H9 (cell line): ENCODE data around the gene GAS6. TPM values are rescaled to one million over a fixed set of nuclear protein-coding genes. Genes with fewer than 3 reads are reported as not detected.

Source experiments
- DNase-seq: peaks from one replicate; pipeline ENCODE4 v3.0.0-alpha.2; 2017
- H2AFZ ChIP-seq: one replicate; pipeline ENCODE4 v1.6.1; 2013; ENCODE audit warnings: mild to moderate bottlenecking, low read length, control low read depth, moderate library complexity
- H2AK5ac ChIP-seq: 2 replicates; pipeline ENCODE4 v1.6.1; 2013; ENCODE audit warnings: low read length, control low read depth, mixed read lengths; ENCODE audit not compliant: insufficient read length
- H2BK120ac ChIP-seq: one replicate; pipeline ENCODE4 v1.6.1; 2013; ENCODE audit warnings: low read depth, mild to moderate bottlenecking, low read length, control low read depth, inconsistent platforms; ENCODE audit not compliant: poor library complexity, severe bottlenecking
- H2BK12ac ChIP-seq: 2 replicates; pipeline ENCODE4 v1.6.1; 2013; ENCODE audit warnings: low read length, control low read depth, mixed read lengths, low read depth; ENCODE audit not compliant: insufficient read length
- H2BK15ac ChIP-seq: 2 replicates; pipeline ENCODE4 v1.6.1; 2013; ENCODE audit warnings: low read depth, low read length, control low read depth
- H2BK20ac ChIP-seq: one replicate; pipeline ENCODE4 v1.6.1; 2013; ENCODE audit warnings: low read depth, mild to moderate bottlenecking, low read length, control low read depth, inconsistent platforms; ENCODE audit not compliant: poor library complexity, severe bottlenecking
- H2BK5ac ChIP-seq: 2 replicates; pipeline ENCODE4 v1.6.1; 2013; ENCODE audit warnings: low read length, control low read depth, mixed read lengths; ENCODE audit not compliant: insufficient read length
- H3K14ac ChIP-seq: 2 replicates; pipeline ENCODE4 v1.6.1; 2013; ENCODE audit warnings: low read length, control low read depth; ENCODE audit not compliant: insufficient read depth
- H3K18ac ChIP-seq: 2 replicates; pipeline ENCODE4 v1.6.1; 2013; ENCODE audit warnings: low read depth, mild to moderate bottlenecking, mixed read lengths, low read length, control low read depth; ENCODE audit not compliant: insufficient read length
- H3K23ac ChIP-seq: 2 replicates; pipeline ENCODE4 v1.6.1; 2013; ENCODE audit warnings: low read length, control low read depth, mixed read lengths, low read depth; ENCODE audit not compliant: insufficient read length
- H3K23me2 ChIP-seq: 2 replicates; pipeline ENCODE4 v1.6.1; 2013; ENCODE audit warnings: low read depth, mild to moderate bottlenecking, mixed read lengths, low read length, control low read depth; ENCODE audit not compliant: insufficient read length, poor library complexity, severe bottlenecking
- H3K27ac ChIP-seq: 2 replicates; pipeline ENCODE4 v1.5.1; 2013; ENCODE audit warnings: low read length, control low read depth, mixed read lengths, low read depth; ENCODE audit not compliant: insufficient read length
- H3K27me3 ChIP-seq: 2 replicates; pipeline ENCODE4 v1.6.1; 2013; ENCODE audit warnings: low read length, control low read depth, inconsistent platforms; ENCODE audit not compliant: insufficient read depth
- H3K4ac ChIP-seq: 2 replicates; pipeline ENCODE4 v1.6.1; 2013; ENCODE audit warnings: low read depth, mild to moderate bottlenecking, control low read depth, inconsistent platforms, low read length, moderate library complexity
- H3K4me1 ChIP-seq: 2 replicates; pipeline ENCODE4 v1.6.1; 2013; ENCODE audit warnings: low read length, control low read depth, inconsistent platforms; ENCODE audit not compliant: insufficient read depth
- H3K4me2 ChIP-seq: 2 replicates; pipeline ENCODE4 v1.6.1; 2013; ENCODE audit warnings: low read length, control low read depth, mixed read lengths; ENCODE audit not compliant: insufficient read length, insufficient read depth
- H3K56ac ChIP-seq: 2 replicates; pipeline ENCODE4 v1.6.1; 2013; ENCODE audit warnings: low read depth, mild to moderate bottlenecking, mixed read lengths, low read length, control low read depth; ENCODE audit not compliant: insufficient read length
- H3K79me1 ChIP-seq: 2 replicates; pipeline ENCODE4 v1.6.1; 2013; ENCODE audit warnings: low read depth, mild to moderate bottlenecking, moderate library complexity, low read length, control low read depth, inconsistent platforms; ENCODE audit not compliant: insufficient read depth, poor library complexity, severe bottlenecking
- H3K79me2 ChIP-seq: 2 replicates; pipeline ENCODE4 v1.6.1; 2013; ENCODE audit warnings: low read length, control low read depth, inconsistent platforms; ENCODE audit not compliant: insufficient read depth
- H3K9ac ChIP-seq: 2 replicates; pipeline ENCODE4 v1.6.1; 2013; ENCODE audit warnings: low read length, control low read depth, mixed read lengths; ENCODE audit not compliant: insufficient read length; ENCODE audit errors: extremely low read depth
- H3K9me3 ChIP-seq: one replicate; pipeline ENCODE4 v1.6.1; 2013; ENCODE audit warnings: low read depth, low read length, inconsistent platforms; ENCODE audit not compliant: control insufficient read depth
- H3T11ph ChIP-seq: one replicate; pipeline ENCODE4 v1.6.1; 2013; ENCODE audit warnings: mild to moderate bottlenecking, low read length, control low read depth, inconsistent platforms
- H4K20me1 ChIP-seq: one replicate; pipeline ENCODE4 v1.6.1; 2013; ENCODE audit not compliant: control insufficient read depth, insufficient read length, insufficient read depth
- H4K5ac ChIP-seq: 2 replicates; pipeline ENCODE4 v1.6.1; 2013; ENCODE audit warnings: low read depth, mild to moderate bottlenecking, mixed read lengths, low read length, control low read depth; ENCODE audit not compliant: insufficient read length
- H4K8ac ChIP-seq: replicated peaks from 2 replicates; pipeline ENCODE4 v1.6.1; 2013; ENCODE audit warnings: low read length, control low read depth, mixed read lengths, low read depth; ENCODE audit not compliant: insufficient read length
- H4K91ac ChIP-seq: 2 replicates; pipeline ENCODE4 v1.6.1; 2013; ENCODE audit warnings: low read depth, mild to moderate bottlenecking, moderate library complexity, mixed read lengths, low read length, control low read depth; ENCODE audit not compliant: insufficient read length
- H3K27ac Mint-ChIP-seq, 3 experiments: 2 replicates in 2 of 3; 3 replicates in 1 of 3; pipeline ENCODE4 v1.8.0; 2020 to 2021; ENCODE audit warnings: mixed read lengths in 3 of 3, mild to moderate bottlenecking in 1 of 3, moderate library complexity in 1 of 3
- H3K27me3 Mint-ChIP-seq: 2 replicates; pipeline ENCODE4 v1.8.0; 2021; ENCODE audit warnings: low read depth, mild to moderate bottlenecking, moderate library complexity, mixed read lengths
- H3K36me3 Mint-ChIP-seq, 3 experiments: 2 replicates in 2 of 3; 3 replicates in 1 of 3; pipeline ENCODE4 v1.8.0; 2020 to 2021; ENCODE audit warnings: low read depth in 3 of 3, mixed read lengths in 3 of 3; ENCODE audit not compliant: insufficient read depth in 1 of 3
- H3K4me1 Mint-ChIP-seq, 2 experiments: 2 replicates each; pipeline ENCODE4 v1.8.0; 2020; ENCODE audit warnings: mixed read lengths in 2 of 2
- H3K4me3 Mint-ChIP-seq, 2 experiments: 2 replicates in 1 of 2; 3 replicates in 1 of 2; pipeline ENCODE4 v1.8.0; 2020 to 2021; ENCODE audit warnings: mild to moderate bottlenecking in 2 of 2, mixed read lengths in 2 of 2, moderate library complexity in 1 of 2
- H3K9me3 Mint-ChIP-seq, 2 experiments: 2 replicates in 1 of 2; 3 replicates in 1 of 2; pipeline ENCODE4 v1.8.0; 2020; ENCODE audit warnings: mild to moderate bottlenecking in 2 of 2, mixed read lengths in 2 of 2, moderate library complexity in 1 of 2
- CTCF ChIP-seq: fragments of 200-600 bp; sonication (generic); conservative IDR thresholded peaks from 3 replicates; pipeline ENCODE4 v1.8.0; 2021; ENCODE audit warnings: antibody characterized with exemption, mild to moderate bottlenecking
- WGBS: extraction: QIAGEN DNeasy Blood & Tissue Kit; methylation state at CpG from one replicate; pipeline ENCODE4 v1.1.7; 2013; ENCODE audit warnings: missing lambda C conversion rate, low lambda C conversion rate, mixed read lengths; ENCODE audit not compliant: insufficient read length; ENCODE audit errors: extremely low coverage; 5-methylcytosine and 5-hydroxymethylcytosine counted together
- total RNA-seq: library from RNA; stranded (reverse); gene quantifications from 2 replicates; pipeline ENCODE4 v1.2.1, GENCODE V29; 2021

Gene GAS6
- total RNA-seq, 1 experiment from 2014 or later, result 20.5 TPM

DNA sequence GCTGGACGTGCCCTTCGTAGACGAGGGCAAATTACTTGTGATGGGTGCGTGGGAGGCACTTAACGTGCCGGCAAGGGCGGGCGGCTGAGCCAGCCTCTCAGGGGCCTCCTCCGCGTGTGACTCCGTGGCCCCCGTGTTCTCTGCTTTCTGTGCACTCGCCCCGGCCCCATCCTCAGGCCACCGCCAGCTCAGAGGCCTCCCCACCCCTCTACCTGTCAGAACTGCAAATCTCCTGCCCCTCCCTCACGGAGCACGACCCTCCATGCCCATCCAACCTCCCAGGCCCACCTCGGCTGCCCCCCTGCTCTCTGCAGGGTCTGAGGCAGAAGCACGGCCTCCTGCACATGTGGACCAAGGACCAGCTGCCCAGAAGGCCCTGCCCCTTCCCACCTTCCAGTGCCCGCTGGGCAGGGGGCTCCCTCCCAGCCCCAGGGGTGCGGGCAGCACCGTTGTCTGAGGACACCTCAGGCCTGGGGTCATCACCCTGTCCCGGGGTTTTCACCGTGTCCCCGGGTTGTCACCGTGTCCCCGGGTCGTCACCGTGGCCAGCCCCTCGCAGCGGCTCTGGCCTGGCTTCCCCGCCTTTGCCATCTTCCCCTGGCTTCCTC, 60.4 kb downstream of the GAS6 start:
- no peak overlapping the region for H3K18ac ChIP-seq
- H2AK5ac ChIP-seq, result no peak overlapping the region
- H2BK20ac ChIP-seq, result no peak overlapping the region
- Mint-ChIP-seq H3K27me3 (peaks cover 3% of the 10 kb centered on the region), H3K4me3 (no peak overlapping the region), H3K4me1 (peaks cover 3 to 6% of the 10 kb centered on the region in 2 experiments; a peak in 2 of 4 replicates), H3K9me3 (peaks cover 10% of the 10 kb centered on the region in 2 experiments), H3K27ac (no peak overlapping the region), H3K36me3 (peaks cover 3 to 7% (median 5%) of the 10 kb centered on the region in 3 experiments)
- H4K8ac ChIP-seq, result no peak overlapping the region
- H3K27ac ChIP-seq, result no peak overlapping the region
- H2BK5ac ChIP-seq, result no peak overlapping the region
- no peaks in the 10 kb centered on the region for H3K79me2 ChIP-seq
- no peaks in the 10 kb centered on the region for H3K4me1 ChIP-seq
- no peak overlapping the region for H2BK12ac ChIP-seq
- no peak overlapping the region for H4K5ac ChIP-seq
- no peak overlapping the region for H2AFZ ChIP-seq
- H3K4ac ChIP-seq, result no peak overlapping the region
- H3K56ac ChIP-seq, result no peak overlapping the region
- no peaks in the 10 kb centered on the region for H3K27me3 ChIP-seq
- no peak overlapping the region for H3K4me2 ChIP-seq
- no peak overlapping the region for H3K9ac ChIP-seq
- H3T11ph ChIP-seq, result no peak overlapping the region
- TF ChIP-seq CTCF, result no peak
- H4K91ac ChIP-seq, result no peak overlapping the region
- H2BK15ac ChIP-seq, result no peak overlapping the region
- no peaks in the 10 kb centered on the region for H4K20me1 ChIP-seq
- no peaks in the 10 kb centered on the region for H3K23me2 ChIP-seq
- no peaks in the 10 kb centered on the region for H3K79me1 ChIP-seq
- no peak overlapping the region for H2BK120ac ChIP-seq
- H3K9me3 ChIP-seq, result no peaks in the 10 kb centered on the region
- H3K23ac ChIP-seq, result no peak overlapping the region
- H3K14ac ChIP-seq, result no peak overlapping the region
- whole genome bisulfite sequencing, result no CpG with 5 or more reads among the region's 32 CpGs
- DNase-seq, result no peak
